ENCODE measurements around the gene SEL1L3.
"Not testable (repeated sequence)": the region's sequence is repeated elsewhere in the genome, so short reads cannot be mapped to it uniquely, and the experiment has no call there.

The SEL1L3 gene

DNA sequence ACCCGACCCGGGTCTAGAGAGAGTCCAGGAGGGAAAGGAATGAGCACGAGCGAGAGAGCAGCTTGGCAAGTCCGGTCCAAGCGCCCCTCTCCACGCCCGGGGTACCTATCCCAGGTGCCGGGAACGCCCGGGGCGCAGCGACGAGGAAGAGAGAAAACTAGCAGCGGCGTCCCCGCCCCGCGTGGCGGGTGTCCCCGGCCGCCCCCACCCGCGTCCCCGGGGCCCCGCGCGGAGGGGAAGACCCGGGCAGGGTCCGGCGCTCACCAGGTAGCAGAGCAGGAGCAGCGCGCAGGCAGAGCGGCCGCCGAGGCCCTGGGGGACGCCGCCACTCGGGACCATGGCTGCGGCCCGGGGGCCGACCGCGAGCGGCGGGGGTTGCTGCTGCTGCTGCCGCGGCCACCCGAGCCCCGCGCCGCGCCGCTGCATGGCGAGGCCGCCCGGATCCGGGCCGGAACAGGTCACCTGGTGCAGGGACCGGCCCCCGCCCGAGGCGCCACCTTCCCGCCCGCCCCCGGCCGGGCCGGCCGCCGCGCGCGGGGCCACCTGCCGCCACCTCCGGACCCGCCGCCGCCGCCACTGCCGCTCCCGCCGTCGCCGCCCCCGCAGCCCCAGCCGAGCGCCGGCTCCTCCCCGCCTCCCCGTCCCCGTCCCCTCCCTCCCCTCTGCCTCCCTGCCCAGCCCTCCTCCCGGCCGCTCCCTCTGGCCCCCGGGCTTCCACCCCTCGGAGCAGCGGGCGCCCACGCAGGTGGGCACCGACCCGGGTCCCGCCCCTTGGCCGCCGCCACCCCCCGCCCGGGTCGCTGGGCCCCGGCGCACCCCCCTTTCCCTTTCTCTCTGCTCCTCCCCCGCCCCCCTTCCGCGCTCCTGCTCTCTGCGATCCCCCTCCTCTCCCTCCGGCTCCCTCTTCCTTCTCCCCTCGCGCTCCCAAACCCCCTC, at the start of gene SEL1L3:
TSS of gene SEL1L3 (minus strand) at position 578 of the 936 bp plus-strand sequence. CDS start at position 426, 152 bp downstream.
- peak in 1 of 2 donors; percentile 42 for DNase-seq (ENCODE audit: low read depth in 2 of 2)

DNA sequence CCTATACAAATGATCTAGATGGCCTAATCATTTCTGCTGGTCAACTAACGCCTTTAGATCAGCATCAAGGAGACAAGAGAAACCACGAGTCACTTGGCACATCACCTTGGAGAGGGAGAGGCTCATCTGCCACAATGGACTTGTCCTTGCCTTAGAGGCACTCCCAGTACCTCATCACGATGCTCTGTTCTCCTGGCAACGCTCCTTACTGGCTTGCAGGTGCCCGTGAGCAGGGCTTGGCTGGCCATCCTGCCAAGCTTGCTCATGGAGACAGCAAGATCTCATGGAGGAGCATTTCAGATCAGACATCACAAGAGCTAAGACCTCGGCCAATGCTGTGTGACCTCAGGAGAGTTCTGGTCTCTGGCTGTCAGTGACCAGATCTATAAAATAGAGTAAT, 48.6 kb upstream of the SEL1L3 start:
- DNase-seq (ENCODE audit: low read depth in 2 of 2): no peak

DNA sequence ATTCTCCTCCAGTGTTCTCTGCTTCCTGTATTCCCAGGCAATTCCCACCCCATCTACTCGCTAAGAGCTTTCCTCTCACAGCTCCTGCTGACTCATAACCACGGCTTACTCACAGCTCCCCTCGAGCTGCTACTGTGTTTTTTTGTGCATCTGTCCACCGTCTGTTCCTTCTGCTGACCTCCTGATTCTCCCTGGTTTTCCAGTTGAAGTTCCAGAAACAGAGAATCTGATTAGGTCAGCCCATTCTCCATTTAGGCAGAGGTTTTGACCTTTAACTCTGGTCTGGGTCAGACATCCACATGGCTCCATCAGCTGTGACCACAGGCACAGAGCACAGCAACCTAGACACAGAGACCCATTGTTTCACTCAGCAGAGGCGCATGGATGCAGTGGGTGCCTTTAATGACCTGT, 45.7 kb upstream of the SEL1L3 start:
- no peak for DNase-seq (ENCODE audit: low read depth in 2 of 2)

DNA sequence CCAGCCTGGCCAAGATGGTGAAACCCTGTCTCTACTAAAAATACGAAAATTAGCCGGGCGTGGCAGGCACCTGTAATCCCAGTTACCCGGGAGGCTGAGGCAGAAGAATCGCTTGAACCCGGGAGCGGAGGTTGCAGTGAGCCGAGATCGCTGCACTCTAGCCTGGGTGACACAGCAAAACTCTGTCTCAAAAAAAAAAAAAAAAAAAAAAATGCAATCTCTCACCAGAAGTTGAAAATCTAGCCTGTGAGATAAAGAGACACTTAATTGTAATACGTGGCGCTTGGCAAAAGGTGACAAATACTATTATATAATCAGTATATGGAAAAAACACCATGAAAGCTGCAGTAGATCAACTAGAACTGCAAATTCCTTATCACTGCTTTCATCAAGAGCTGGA, 43.3 kb upstream of the SEL1L3 start:
- not testable (repeated sequence) for DNase-seq (ENCODE audit: low read depth in 2 of 2)

DNA sequence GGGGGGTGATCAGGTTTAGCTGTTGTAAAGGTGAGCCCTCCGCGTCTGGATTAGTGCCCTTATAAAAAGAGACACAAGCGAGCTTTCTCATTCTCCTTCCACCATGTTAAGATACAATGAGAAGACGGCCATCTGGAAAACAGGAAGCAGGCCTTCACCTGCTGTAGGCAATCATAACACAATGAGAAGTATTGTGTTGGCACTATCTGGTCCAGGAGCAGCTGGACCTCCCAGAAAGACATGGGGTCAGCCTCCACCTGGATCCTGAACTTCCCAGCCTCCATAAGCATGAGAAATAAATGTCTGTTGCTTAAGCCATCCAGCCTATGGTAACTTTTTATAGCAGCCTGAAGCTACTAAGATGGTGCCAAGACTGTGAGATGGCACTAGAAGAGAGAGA, 42.6 kb upstream of the SEL1L3 start:
- no peak for DNase-seq (ENCODE audit: low read depth in 2 of 2)

DNA sequence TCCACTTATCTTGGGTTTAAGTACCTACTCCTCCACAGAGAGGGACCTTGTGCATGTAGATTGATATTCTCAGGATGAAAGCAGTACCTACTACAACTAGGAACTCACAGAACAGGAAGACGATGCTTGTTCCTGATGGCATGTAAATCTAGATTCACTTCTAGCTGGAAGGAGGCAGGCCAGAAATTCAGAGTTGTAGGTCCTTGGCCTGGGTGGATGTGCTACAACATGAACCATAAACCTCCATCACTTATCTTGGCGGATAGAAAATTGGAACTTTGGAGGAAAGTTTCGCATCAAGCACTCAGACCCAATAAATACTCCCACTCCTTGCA, 41.9 kb upstream of the SEL1L3 start:
- DNase-seq (ENCODE audit: low read depth in 2 of 2): no peak

DNA sequence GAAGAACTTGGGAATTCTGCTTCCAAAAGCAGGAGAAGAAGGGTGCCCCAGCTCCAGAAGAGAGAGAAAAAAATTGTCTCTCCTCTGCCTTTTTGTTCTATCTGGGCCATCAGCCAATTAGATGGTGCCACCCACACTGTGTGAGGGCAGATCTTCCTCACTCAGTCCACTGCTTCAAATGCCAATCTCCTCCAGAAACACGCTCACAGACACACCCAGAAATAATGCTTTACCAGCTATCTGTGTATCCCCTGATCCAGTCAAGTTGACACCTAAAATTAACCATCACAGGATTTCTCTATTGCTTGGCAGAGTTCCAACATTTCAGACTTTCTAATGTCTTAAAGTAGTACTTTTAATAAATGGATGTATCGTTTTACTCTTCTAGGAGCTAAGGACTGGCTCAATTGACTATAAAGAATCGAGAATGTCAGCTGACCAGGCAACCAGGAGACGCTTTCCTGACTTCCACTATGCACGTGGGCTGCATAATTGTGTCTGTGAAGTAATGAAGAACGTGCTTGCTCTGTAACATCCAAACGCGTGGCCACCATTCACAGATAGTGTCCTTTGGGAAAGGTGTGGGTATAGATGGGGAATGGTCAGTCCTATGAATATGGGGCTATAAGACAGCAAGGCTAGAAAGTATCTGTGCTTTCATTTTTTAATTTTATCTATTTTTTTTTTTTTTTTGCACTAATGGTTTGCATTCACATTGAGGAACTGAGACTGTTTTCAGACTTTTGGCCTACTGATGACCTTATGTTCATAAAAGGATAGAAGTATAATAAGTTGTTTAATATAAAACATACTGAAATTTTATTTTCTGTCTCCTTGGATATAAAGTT, 41.3 kb upstream of the SEL1L3 start:
- no peak for DNase-seq (ENCODE audit: low read depth in 2 of 2)

DNA sequence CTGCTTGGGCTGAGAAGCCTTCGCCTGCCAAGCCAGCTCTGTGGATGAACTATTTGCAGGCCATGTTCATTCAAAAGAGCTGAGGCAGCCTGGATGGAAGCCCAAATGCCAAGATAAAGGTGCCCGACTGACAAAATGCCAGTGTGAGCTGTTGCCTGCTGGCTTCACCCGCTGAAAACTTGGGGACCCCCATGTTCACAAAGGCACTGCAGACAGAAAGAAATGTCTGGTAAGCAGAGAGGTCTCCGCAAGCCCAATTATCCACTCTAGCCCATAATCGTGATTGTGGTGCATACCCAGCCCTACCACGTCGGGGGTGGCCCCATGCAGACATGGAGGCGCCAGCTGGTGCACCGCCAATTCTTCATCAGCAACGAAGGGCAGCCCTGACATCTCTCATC, 38.2 kb upstream of the SEL1L3 start:
- DNase-seq (ENCODE audit: low read depth in 2 of 2): no peak

DNA sequence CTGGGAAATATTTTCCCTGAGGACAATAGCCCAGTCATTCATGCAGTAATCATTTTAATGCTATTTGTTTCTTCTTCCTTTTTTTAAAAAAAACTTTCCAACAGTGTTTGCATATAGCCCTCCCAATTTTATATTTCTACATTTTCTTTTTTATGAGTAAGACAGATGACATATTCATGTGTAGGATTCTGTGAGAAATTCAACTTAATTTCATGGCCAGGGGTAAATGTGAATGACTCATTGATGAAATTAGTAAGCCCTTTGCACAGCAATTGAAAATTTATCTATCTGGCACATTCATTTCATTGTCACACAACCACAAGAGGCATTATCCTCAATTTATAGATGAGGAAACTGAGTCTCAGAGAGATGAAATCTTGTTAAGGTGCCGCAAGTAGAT, 37.5 kb upstream of the SEL1L3 start:
- no peak for DNase-seq (ENCODE audit: low read depth in 2 of 2)

DNA sequence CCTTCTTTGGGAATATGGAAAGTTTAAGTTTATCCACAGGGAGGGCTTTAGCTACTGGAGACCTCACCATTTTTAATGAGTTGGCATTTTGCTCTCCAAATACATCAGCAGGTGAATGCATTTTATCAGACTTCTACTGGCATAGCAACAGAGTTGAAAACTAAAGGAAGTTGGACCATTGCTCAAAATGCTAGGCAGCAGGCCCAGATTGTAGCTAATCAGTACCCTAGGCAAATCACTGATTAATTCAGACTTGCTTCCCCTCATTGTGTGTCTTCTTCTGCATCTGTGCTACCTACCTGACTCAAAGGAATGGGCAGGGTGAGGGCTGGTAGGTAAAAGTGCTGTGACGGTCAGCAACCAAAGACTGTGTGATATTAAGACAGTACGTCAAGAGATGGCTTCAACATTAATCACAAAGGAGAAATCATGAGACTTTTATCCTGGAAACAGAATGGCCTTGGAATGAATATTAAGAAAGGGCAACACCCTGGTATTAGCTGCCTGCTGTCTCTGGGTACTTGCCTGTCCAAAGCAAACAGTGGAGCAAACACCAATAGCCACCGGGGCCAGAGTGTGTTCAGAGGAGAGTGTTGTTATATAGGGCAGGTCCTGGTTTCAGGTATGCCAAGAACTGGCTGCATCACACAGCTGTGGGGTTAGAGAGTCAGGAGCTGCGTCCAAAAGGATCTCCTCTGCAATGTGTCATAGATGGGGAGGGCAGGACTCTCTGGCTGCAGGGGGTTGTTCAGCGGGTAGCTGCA, 34.2 kb upstream of the SEL1L3 start:
- DNase-seq (ENCODE audit: low read depth in 2 of 2): no peak

DNA sequence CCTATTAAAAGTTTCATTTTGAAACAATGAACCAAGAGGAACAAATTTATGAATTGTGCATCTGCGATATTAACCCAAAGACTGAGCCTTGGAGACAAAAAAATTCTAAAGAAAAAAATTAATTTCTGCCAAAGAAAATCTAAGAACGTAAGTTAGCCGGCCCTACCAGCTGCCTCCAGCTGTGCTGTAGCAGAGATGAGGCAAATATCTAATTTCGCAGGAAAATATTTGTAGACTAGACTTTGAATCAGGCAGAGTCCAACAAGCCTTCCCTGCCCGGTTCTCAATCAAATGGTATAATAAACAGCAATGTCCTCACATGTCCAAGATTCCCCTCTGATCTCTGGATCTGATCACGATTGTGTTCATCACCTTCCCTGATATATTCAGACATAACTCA, 30.0 kb upstream of the SEL1L3 start:
- no peak for DNase-seq (ENCODE audit: low read depth in 2 of 2)

DNA sequence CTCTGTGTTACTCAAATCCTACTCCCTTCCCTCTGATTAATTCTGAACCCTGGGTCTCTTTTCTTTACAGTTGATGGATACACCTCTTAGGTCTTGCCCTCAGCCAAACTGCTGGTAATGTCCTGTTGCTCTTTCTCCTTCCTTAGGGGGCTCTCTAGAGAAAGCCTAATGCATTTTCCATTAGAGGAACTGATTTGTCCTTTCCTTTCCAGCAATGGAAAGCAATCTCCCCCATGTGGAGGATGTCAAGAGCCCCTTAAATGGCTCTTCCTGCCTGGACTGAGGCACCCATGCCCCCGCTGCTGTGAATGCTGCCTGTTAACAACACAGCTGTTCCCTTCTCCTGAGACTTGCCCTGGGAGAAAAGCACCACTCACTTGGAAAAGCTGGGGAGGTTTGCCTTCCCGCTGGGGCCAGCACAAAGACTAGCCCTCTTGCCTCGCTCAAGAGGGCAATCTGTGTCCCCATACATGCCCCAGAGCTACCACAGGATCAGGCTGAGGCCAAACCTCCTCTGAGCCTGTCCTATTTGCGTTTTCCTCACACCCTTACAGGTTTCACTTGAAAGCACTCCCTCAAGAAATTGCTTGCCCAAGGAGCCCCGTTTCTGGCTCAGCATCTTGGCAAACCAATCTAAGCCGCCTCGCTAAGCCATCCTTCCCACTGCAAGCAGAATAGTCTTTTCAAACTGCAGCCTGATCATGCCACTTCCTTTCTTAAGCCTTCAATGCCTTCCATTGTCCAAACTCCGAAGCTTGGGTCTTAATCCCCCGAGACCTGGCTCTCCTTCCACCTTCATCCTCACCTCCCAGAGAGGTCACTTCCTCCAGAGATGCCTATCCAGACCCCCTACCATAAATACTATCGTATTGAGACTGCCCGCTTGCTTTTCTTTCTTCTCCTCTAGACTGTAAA, 28.0 kb upstream of the SEL1L3 start:
- no peak for DNase-seq (ENCODE audit: low read depth in 2 of 2)

DNA sequence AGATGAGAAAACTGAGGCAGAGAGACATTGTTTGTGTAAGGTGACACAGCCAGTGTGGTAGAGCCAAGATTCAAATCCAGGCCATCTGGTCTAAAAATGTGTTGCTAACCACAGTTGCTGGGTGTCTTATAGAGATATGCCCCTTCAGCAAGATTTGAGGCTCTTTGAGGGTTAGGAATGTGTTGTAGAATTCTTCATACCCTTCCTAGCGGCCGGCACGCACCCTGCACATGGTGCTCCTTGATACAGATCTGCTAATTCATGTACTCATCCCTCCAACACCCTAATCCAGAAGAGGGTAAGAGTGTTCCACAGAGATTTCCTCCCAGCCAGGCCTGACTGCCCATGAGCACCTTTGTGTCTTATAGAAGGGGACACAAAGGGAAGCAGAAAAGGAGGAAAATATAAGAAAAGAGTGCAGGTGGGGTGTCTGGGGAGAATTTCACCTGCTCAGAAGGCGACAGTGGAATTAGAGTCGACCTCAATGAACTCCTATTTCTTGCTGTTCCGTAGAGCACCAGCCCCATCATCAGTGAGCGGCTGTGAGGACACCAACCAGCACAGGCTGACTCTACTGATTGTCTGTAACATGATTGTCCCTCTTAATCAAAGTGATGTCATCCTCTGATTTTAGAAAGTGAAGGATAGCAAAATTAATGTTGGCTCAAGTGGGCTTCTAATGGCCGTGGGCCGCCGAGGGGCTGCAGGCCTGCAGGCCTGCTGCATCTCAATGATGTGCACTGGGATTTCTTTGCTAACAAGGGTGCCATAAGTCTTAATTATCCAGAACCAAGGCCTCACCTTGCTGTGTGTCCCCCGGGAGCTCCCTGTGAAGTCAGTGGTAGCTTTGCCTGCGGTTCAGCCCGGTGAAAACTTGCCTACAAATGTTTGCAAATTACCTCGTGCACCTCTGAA, 27.1 kb upstream of the SEL1L3 start:
- no peak for DNase-seq (ENCODE audit: low read depth in 2 of 2)

DNA sequence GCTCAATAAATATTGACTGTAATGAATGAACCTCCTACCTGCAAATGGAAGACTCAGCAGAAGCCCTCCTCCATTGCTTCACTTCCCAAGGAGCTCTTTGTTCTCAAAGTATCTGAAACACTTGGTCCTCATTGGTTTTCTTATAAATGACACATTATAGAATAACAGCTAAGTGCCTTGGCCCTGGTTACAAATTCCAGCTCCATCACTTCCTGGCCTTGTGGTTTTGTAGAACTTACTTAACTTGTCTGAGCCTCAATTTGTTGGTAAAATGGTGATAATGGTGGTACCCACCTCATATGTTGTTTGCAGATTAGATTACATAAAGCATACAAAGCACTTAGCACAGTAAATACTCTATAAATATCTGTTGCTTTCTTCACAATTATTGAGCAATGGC, 26.0 kb upstream of the SEL1L3 start:
- DNase-seq (ENCODE audit: low read depth in 2 of 2): no peak

DNA sequence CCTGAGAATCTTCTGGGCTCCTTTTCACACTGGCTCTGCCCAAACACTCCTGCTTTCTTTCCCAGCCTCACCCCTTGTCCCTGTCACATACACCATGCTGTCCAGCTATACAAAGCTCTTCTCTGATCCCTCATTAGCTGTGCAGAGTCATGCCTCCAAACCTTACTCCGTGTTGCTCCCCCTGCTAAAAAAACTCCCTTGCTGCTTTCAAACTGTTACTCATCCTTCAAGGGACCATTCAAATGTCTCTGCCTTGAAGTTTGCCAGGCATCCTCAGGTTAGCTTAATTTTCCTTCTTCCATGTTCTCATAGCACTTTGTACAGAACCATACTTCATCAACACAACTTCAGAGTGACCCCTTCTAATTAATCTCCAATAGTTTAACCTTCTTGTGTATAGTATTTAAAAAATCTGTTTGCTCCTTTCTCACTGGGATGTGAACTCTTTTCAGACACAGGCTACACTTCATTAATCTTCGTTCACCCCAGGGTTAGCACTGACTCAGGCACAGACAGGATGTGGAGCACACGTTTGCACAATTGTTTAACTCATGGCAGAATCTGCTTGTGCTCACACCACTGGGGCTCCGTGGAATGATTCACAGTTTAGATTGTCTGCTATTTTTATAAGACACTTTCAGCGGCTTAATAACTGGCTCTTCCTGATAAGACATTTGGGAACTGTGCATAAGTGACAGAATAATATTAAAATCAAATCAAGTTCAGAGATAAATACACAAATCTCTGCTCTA, 21.4 kb upstream of the SEL1L3 start:
- DNase-seq (ENCODE audit: low read depth in 2 of 2): no peak

DNA sequence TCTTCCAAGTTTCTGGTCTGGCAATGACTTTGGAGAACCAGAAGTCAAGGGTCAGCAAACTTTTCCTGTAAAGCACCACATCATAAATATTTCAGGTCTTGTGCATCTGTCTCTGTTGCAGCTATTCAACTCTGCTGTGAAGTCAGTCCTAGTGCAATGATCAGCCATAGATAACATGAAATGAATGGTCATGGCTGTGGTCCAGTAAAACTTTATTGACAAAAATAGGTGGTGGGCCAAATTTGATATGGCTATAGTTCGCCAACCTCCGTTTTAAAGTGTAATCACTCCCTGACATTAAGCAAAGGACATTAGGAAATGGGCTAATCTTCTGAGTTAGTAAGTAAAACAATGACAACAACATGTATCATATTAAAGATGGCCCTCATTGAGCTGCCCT, 20.8 kb upstream of the SEL1L3 start:
- DNase-seq (ENCODE audit: low read depth in 2 of 2): no peak

DNA sequence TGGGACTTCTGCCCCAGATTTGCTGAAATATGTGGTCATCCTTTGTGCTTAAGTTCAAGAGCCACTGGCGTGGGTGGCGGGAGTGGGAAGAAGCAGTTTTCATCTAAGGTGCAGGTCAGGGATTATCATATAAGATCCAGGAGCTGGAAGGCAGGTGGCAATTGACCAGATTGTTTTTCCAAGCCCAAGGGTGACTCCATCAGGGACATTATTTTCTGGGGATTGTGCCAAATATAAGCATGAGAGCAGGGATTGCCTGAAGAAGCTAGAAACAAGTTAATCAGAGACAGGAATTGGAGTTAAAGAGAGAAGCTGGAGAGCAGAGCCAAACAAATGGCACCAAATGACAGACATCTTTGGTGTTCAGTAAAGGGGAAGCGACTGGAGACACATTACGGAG, 19.4 kb upstream of the SEL1L3 start:
- no peak for DNase-seq (ENCODE audit: low read depth in 2 of 2)

DNA sequence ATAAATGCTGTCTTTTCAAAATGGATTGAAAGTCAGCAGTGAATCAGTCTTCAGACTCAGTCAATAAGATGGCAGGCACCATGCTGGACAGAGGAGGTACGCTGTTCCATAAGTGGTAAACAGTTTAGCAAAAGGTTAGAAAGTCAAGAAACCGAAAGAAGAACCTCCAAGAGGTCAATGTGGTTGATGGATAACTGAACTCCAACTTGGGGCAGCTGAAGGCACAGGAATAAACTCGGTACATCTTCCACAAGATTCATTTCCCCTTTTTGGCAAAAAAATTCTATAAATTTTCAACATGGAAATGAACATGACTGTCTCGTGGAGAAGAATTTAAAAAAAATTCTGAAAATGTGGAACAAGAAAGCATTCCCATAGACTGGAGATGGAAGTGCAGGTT, 18.4 kb upstream of the SEL1L3 start:
- DNase-seq (ENCODE audit: low read depth in 2 of 2): no peak

DNA sequence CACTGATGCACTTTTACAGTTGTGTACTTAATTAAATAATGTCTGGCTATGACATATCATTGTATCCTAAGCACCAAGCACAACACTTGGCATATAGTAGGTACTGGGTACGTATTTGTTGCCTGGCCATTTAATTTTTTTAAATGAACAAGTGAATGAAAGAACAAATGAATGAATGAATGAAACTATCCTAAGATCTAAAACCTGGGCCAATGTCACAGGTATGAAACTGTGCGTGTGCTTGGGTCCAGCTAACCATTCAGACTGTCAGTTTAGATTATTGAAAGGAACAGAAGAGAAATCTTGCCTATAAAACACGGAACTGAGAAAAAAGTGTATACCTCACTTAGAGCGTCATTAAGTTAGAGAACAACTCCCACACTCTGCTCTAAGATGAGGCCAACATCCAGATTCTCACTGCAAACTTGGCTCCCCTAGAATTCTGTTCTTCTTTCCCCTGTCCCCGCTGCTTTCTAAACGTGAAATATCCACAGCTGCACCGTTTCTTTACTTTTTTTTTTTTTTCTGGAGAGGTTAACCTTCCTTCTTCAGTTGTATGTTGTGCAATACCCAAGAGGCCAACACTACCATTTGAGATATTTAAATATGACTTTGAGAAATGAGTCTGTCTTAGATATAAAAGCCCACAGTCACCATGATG, 17.3 kb upstream of the SEL1L3 start:
- DNase-seq (ENCODE audit: low read depth in 2 of 2): no peak

All from stimulated activated CD8-positive, alpha-beta memory T cell treated with anti-CD3 and anti-CD28 coated beads, Interleukin-15, amount 100 ng/mL, for 4 hours (primary cell).